Stimulated activated CD8-positive, alpha-beta memory T cell treated with anti-CD3 and anti-CD28 coated beads, Interleukin-12 subunit alpha, Interleukin-12 subunit beta, amount 100 ng/mL, for 1 hour (primary cell): ENCODE data around the gene STARD4.

Source experiments
- DNase-seq: peaks from one replicate; pipeline ENCODE4 v3.0.0-alpha.2; 2020; ENCODE audit warnings: low read depth

STARD4 gene

DNA sequence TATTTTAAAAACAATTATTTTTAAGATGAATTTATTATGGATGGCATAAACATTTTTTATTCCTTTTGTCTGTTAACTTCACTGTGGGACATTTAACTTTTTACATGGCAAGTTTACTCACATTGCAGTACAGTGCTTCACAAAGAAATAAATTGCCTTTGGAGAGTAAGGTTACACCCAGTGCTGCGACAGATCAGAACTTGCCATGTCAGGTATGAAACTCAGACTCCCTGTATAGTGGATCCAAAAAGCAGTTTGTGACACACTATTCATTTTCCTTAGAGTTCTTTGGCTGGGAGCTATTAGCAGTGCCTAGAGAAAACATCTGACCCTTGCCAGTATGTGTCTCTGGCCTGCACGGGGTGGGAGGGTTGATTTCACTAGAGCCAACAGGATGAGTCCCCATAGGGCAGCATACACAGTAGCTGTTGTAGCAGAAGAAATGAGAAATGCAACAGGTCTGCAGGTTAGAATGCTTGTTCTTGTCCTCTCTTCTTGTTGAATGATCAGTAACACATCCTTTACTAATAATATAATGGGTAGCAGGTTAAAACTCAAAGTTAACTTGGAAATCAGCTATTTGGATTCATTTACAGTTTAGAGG, 42.9 kb downstream of the STARD4 start:
- DNase-seq: no peak

DNA sequence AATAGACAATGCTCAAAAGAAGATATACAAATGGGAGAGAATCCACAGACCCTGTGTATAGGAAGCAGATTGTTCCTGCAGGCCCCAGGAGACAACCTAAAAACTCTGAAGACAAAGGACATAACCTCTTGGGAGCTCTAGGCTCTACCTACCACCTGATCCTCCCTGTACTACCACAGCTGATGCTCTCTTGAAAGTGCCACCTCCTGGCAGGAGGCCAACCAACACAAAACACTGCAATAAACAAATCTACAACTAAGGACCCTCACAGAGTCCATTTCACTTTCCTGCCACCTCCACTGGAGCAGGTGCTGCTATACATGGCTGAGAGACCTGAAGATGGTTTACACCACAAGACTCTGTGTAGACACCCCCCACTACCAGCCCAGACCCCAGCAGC, 49.0 kb downstream of the STARD4 start:
- no peak for DNase-seq

DNA sequence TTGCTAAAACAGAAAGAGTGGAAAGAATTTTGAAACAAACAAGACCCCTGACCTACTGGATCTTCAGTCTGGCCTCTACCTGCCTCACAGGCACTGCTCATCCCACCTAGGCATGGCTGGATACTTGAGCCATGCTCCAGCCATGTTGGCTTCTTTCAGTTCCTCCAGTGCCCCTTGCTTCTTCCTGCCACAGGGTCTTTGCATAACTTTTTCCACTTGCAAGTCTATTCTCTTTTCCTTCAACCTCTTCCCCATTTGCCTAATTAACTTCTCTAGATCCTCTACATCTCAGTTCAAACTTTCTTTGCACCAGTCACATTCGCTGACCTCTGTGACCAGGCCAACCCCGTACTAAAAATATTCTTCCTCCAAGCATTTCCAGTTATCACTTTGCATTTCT, 50.4 kb downstream of the STARD4 start:
- DNase-seq: no peak

DNA sequence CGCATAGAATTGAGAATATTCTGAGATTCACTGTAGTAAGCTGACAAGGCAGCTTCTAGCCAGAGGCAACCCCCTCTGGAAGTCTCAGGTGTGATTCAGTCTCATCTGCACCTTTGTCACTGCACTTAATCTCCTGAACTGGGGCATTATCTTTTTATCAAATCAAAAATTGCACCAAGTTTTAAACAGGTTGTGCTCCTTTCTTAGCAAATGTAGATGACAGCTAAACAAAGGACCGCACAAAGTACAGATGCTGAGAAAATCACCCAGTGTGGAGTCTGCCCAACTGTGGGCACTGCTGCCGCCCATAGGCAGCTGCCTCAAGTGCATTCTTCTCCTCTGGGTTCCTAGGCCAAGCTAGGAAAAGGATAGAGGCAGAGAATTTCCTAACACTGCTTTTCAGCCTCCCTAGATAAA, 51.1 kb downstream of the STARD4 start:
- DNase-seq: no peak

DNA sequence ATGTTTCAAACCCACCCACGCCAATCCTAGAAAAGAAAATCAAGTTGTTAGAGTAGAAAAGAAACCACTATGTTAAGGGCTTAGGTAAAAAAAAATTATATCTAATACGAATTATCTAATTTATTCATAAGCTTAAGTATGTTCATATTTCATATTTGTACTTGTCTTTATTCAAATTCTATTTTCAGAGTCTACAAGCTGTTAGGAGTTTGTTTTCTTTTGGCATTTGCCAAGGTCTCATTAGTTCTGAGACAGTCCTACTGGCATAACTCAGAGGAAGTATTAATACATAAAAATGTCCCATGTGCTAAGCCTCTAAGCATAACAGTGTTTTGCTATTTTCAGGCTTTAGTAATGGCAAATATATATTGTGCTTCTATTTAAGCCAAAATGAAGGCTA, 57.6 kb downstream of the STARD4 start:
- no peak for DNase-seq

DNA sequence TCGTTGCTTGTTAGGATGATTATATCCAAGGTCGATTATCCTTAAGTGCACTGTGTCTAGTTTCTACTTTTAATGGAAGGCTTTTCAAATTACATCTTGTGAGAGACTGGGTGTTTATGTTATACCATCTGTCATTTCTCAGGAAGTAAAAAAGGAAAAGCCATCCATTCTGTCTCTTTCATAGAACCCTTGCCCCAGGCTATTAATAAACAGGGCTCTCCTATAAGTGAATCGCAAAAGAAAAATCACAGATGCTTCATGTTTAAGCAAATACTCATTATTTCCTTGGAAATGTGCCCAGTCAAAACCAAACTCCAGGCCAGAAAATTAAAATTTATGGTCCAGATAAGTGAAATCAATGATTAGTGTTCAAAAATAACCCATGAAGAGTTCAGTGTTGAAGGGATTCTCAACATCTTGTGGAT, 58.1 kb downstream of the STARD4 start:
- DNase-seq: no peak

DNA sequence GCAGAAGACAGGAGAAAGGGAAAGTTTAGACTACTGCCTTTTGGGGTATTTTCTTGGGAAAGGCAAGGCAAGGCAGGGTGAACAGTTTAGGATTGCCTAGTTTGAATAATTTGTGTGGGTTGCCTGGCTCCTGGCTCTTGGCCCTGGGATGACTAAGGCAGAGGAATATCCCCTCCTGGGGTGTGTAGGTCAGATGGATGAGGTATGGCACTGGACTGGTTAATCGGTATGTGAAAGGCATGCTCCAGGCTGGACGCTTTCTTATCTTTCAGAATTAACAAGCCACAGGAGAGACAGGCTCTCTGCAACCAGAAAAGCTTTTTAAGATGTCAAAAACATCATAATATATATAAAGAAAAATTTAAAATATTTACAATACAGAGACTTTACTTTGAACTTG, 58.6 kb downstream of the STARD4 start:
- DNase-seq: no peak

DNA sequence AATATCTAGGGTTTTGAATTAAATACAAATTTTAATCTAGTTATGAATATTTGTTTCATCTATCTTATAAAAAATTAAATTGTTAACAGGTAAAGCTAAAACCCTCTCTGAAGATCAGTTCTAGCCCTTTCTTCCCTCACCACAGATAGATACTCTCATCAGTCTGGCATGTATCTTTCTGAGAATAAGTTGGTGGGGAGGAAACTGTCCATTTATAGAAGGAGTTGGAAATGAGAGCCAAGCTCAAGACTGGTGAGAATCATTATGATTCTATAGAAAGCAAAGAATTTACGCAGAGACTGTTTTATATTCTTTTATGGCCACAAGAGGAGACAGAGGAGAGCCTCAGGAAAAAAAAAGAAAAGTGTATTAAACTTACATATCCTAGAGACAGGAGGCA, 59.0 kb downstream of the STARD4 start:
- DNase-seq: no peak

DNA sequence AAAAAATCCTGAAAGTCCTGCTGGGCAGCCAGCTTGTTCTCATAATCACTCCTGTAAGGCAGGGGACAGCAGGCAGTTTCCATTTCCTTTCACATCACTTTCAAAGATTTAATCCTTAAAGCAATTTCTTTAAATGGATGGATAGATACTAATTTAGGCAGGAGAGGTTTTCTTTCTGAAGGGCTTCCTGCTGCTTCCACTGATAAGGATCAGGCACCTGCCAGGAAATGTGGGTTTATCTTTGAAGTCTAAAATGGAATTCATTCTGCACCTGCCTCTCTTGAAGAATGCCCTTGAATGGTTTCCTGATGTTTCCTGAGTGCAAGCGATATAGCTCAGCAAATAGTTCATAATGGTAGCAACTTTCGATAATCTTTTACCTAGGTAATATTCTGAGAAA, 64.5 kb downstream of the STARD4 start:
- DNase-seq: no peak

DNA sequence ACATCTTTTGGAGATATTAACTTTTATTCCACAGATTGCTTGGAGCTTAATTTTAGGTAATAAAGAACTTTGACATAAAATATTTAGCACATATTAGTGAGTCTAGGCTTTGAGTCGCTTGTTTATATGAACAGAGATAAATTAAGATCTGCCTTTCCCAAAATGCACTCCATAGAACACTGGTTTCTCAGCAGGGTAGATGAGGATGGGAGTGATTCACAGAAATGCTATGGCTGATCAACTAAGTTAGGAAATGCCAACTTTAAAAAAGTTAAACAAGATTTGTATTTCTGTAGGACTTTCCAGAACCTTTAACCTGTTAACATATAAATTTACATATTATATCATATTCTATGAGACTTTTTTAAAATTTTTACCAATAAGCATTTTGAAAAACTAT, 65.2 kb downstream of the STARD4 start:
- DNase-seq: no peak
